MCF 10A (cell line): ENCODE measurements around the gene ABHD15. TPM values are rescaled to one million over a fixed set of nuclear protein-coding genes. Genes with fewer than 3 reads are reported as not detected.

ENCODE experiments used
- BruUV-seq: library from RNA; stranded (reverse); fragments of 400-500 nt; replicated peaks from 2 replicates; lab custom pipeline; 2021; lab: Mats Ljungman, UMichigan
- CTCF ChIA-PET: fragments of 300-600 bp; sonication (Branson Sonifier 250); formaldehyde crosslinking; extraction: SDS; loops from one replicate; lab custom pipeline; 2021; ENCODE audit warnings: antibody characterized with exemption, inconsistent platforms; lab: Yijun Ruan, JAX
- POLR2A ChIA-PET: fragments of 300-600, 350-650 bp; sonication (Branson Sonifier 250); formaldehyde crosslinking; extraction: SDS; loops from one replicate; lab custom pipeline; 2020; ENCODE audit warnings: antibody characterized with exemption, inconsistent platforms; lab: Yijun Ruan, JAX
- DNase-seq: peaks from one replicate; pipeline ENCODE4 v3.0.0-alpha.2; 2018; ENCODE audit not compliant: unreplicated experiment
- H3K27ac Mint-ChIP-seq: one replicate; pipeline ENCODE4 v1.8.0; 2022; ENCODE audit warnings: mild to moderate bottlenecking, low read depth, mixed read lengths; ENCODE audit not compliant: unreplicated experiment
- H3K27me3 Mint-ChIP-seq: one replicate; pipeline ENCODE4 v1.8.0; 2022; ENCODE audit warnings: mixed read lengths; ENCODE audit not compliant: insufficient read depth, unreplicated experiment
- H3K36me3 Mint-ChIP-seq: one replicate; pipeline ENCODE4 v1.8.0; 2022; ENCODE audit warnings: mild to moderate bottlenecking, moderate library complexity, mixed read lengths; ENCODE audit not compliant: insufficient read depth, unreplicated experiment
- H3K4me1 Mint-ChIP-seq: one replicate; pipeline ENCODE4 v1.8.0; 2022; ENCODE audit warnings: mixed read lengths; ENCODE audit not compliant: insufficient read depth, unreplicated experiment
- H3K4me3 Mint-ChIP-seq: one replicate; pipeline ENCODE4 v1.8.0; 2022; ENCODE audit warnings: mild to moderate bottlenecking, moderate library complexity, mixed read lengths; ENCODE audit not compliant: unreplicated experiment
- H3K9me3 Mint-ChIP-seq: one replicate; pipeline ENCODE4 v1.8.0; 2022; ENCODE audit warnings: mixed read lengths; ENCODE audit not compliant: unreplicated experiment
- CTCF ChIP-seq: fragments of 200-600 bp; IDR thresholded peaks from one replicate; pipeline ENCODE4 v1.8.0; 2022; ENCODE audit warnings: antibody characterized with exemption, mild to moderate bottlenecking; ENCODE audit not compliant: unreplicated experiment
- intact Hi-C: fragments of 100-400 bp; cut with micrococcal nuclease; formaldehyde crosslinking; loops from 2 replicates; pipeline ENCODE4 v1.14.1; 2022
- total RNA-seq: library from RNA; stranded (reverse); gene quantifications from 2 replicates; pipeline ENCODE4 v1.2.3, GENCODE V29; 2022

Gene ABHD15
- total RNA-seq, 1 experiment from 2014 or later, result 2.8 TPM

GRCh38 chr17:29577385-29578211 lies 10.8 kb upstream of the ABHD15 start:
- POLR2A ChIA-PET, result interaction anchor here (3.9 kb wide), 1 partner anchor 14 kb away, joined by 15 read pairs; no protein-coding TSS in a partner anchor
- TF ChIP-seq CTCF, result no peak
- no peak overlapping the region for H3K27ac Mint-ChIP-seq
- H3K9me3 Mint-ChIP-seq, result no peaks in the 10 kb centered on the region
- peaks cover 22% of the 10 kb centered on the region for H3K4me1 Mint-ChIP-seq
- CTCF ChIA-PET, result interaction anchor here (0.6 to 6.8 kb wide), 4 partner anchors 14 to 202 kb away, joined by 3 to 89 read pairs (median 3); partner anchors contain the start of gene ANKRD13B
- DNase-seq, result no peak
- BruUV-seq, result no TSS peak
- peaks cover 45% of the 10 kb centered on the region for H3K36me3 Mint-ChIP-seq
- intact Hi-C loops, result no loop called here
- H3K27me3 Mint-ChIP-seq, result no peaks in the 10 kb centered on the region
- no peak overlapping the region for H3K4me3 Mint-ChIP-seq

- ChIA-PET CTCF (interaction anchor here (0.8 to 1.2 kb wide), 3 partner anchors 14 to 203 kb away, joined by 3 to 5 read pairs (median 3); no protein-coding TSS in a partner anchor), POLR2A (interaction anchor here (3.9 kb wide), 1 partner anchor 14 kb away, joined by 15 read pairs; no protein-coding TSS in a partner anchor)
- Mint-ChIP-seq H3K4me1 (peaks cover 16% of the 10 kb centered on the region), H3K27me3 (no peaks in the 10 kb centered on the region), H3K9me3 (no peaks in the 10 kb centered on the region), H3K4me3 (no peak overlapping the region), H3K27ac (no peak overlapping the region), H3K36me3 (peaks cover 45% of the 10 kb centered on the region)
- BruUV-seq, result no TSS peak
- no peak for TF ChIP-seq CTCF
- no peak for DNase-seq
- intact Hi-C loops, result no loop called here
Observed at GRCh38 chr17:29577001-29577370, 10.1 kb upstream of the ABHD15 start.

GRCh38 chr17:29576214-29577000 lies 9.6 kb upstream of the ABHD15 start:
- no peak for TF ChIP-seq CTCF
- POLR2A ChIA-PET, result interaction anchor here (3.9 kb wide), 1 partner anchor 15 kb away, joined by 15 read pairs; no protein-coding TSS in a partner anchor
- CTCF ChIA-PET, result interaction anchor here (0.7 to 1.2 kb wide), 4 partner anchors 14 to 204 kb away, joined by 3 to 5 read pairs (median 3); no protein-coding TSS in a partner anchor
- intact Hi-C loops, result no loop called here
- H3K4me3 Mint-ChIP-seq, result no peak overlapping the region
- H3K27me3 Mint-ChIP-seq, result no peaks in the 10 kb centered on the region
- peaks cover 16% of the 10 kb centered on the region for H3K4me1 Mint-ChIP-seq
- no peak overlapping the region for H3K27ac Mint-ChIP-seq
- no TSS peak for BruUV-seq
- peaks cover 45% of the 10 kb centered on the region for H3K36me3 Mint-ChIP-seq
- no peaks in the 10 kb centered on the region for H3K9me3 Mint-ChIP-seq
- DNase-seq, result no peak
